ENCODE data around the gene CNTN5. TPM values are rescaled to one million over a fixed set of nuclear protein-coding genes. Genes with fewer than 3 reads are reported as not detected.

Gene CNTN5
- total and polyA plus RNA-seq, 2 experiments from 2014 or later, result not detected

- Histone ChIP-seq H3K9ac (no peak overlapping the region), H3K27ac (no peak overlapping the region), H3K9me2 (ENCODE audit: insufficient read depth) (no peaks in the 10 kb centered on the region), H3K9me3 (ENCODE audit: low read depth) (no peaks in the 10 kb centered on the region), H3K36me3 (ENCODE audit: low read depth) (no peaks in the 10 kb centered on the region), H3K79me2 (ENCODE audit: insufficient read depth) (no peaks in the 10 kb centered on the region), H3K27me3 (replicated peaks; ENCODE audit: insufficient read depth) (no peaks in the 10 kb centered on the region), H3K4me2 (ENCODE audit: unreplicated experiment) (no peak overlapping the region), H4K20me1 (ENCODE audit: insufficient read depth) (no peaks in the 10 kb centered on the region), H3K4me1 (ENCODE audit: insufficient read depth) (no peaks in the 10 kb centered on the region), H3K4me3 (no peak overlapping the region), H3F3A (ENCODE audit: insufficient read depth) (no peaks in the 10 kb centered on the region), H2AFZ (no peak overlapping the region)
- no peak for TF ChIP-seq EZH2phosphoT487 (IDR thresholded peaks at IDR 0.05; ENCODE audit: insufficient read depth, low read depth)
- no peak for TF ChIP-seq EZH2 (IDR thresholded peaks at IDR 0.05; ENCODE audit: insufficient read depth, poor library complexity, severe bottlenecking)
- in situ Hi-C loops (cut with MboI), result no loop called here
- DNase-seq, result no peak
- WGBS, 2 experiments (ENCODE audit: low coverage in 1 of 2, low lambda C conversion rate in 2 of 2, missing lambda C conversion rate in 2 of 2), result 10 to 16% methylated on average over 5 of the region's 5 CpGs
Measured at GRCh38 chr11:100297516-100297915, 1276.8 kb downstream of the CNTN5 start.

DNA sequence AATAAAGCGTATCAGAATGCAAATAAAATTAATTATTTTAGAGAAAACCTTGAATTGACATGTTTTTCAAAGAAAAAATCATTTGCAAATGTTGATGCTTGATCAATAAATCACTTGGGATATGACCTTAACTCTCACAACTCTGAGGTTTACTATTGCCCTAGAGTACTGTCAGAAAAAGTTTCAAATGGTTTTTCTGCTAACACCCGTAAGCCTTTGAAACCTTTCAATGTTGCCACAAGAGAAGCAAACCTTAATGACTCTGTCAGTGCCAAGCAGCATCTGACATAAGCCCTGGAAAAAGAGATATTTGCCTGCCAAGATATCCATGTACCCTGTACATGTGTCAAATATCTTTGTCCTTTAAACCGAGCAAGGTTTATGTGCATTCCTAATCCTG, 1282.1 kb downstream of the CNTN5 start:
- H2AFZ ChIP-seq, result no peak overlapping the region
- 5 to 8% methylated on average over 3 of the region's 3 CpGs for WGBS, 2 experiments (ENCODE audit: low coverage in 1 of 2, low lambda C conversion rate in 2 of 2, missing lambda C conversion rate in 2 of 2)
- H3K36me3 ChIP-seq (ENCODE audit: low read depth), result no peaks in the 10 kb centered on the region
- TF ChIP-seq EZH2 (IDR thresholded peaks at IDR 0.05; ENCODE audit: insufficient read depth, poor library complexity, severe bottlenecking) (no peak), EZH2phosphoT487 (IDR thresholded peaks at IDR 0.05; ENCODE audit: insufficient read depth, low read depth) (no peak)
- no peak overlapping the region for H3K4me3 ChIP-seq
- H3K79me2 ChIP-seq (ENCODE audit: insufficient read depth), result no peaks in the 10 kb centered on the region
- H3K27ac ChIP-seq, result no peak overlapping the region
- in situ Hi-C loops (cut with MboI), result no loop called here
- no peaks in the 10 kb centered on the region for H3K9me3 ChIP-seq (ENCODE audit: low read depth)
- H4K20me1 ChIP-seq (ENCODE audit: insufficient read depth), result no peaks in the 10 kb centered on the region
- H3K4me1 ChIP-seq (ENCODE audit: insufficient read depth), result no peaks in the 10 kb centered on the region
- no peak overlapping the region for H3K4me2 ChIP-seq (ENCODE audit: unreplicated experiment)
- H3F3A ChIP-seq (ENCODE audit: insufficient read depth), result no peaks in the 10 kb centered on the region
- no peaks in the 10 kb centered on the region for H3K9me2 ChIP-seq (ENCODE audit: insufficient read depth)
- H3K27me3 ChIP-seq (replicated peaks; ENCODE audit: insufficient read depth), result no peaks in the 10 kb centered on the region
- H3K9ac ChIP-seq, result no peak overlapping the region
- no peak for DNase-seq

DNA sequence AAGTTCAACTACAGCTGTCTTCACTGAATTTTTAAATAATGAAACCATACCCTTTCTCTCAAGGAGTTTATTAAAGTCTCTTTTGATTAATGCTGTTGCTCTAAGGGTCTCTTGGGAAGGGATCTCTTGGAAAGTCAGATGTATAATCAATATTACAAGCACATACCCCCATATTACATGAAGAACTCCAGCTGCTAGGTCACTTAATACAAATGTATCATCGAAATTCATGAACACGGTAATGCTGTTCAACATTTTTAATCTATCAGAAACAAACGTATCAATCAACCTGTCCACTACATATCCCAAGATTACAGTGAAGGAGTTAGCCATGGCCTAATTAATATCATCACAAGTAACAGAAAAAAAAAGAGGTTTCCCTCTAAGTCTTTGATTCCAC, 1283.1 kb downstream of the CNTN5 start:
- WGBS, 2 experiments (ENCODE audit: low coverage in 1 of 2, low lambda C conversion rate in 2 of 2, missing lambda C conversion rate in 2 of 2), result 6 to 14% methylated on average over 3 of the region's 3 CpGs
- DNase-seq, result no peak
- in situ Hi-C loops (cut with MboI), result no loop called here
- Histone ChIP-seq H4K20me1 (ENCODE audit: insufficient read depth) (no peaks in the 10 kb centered on the region), H3F3A (ENCODE audit: insufficient read depth) (no peaks in the 10 kb centered on the region), H3K79me2 (ENCODE audit: insufficient read depth) (no peaks in the 10 kb centered on the region), H3K27ac (no peak overlapping the region), H3K4me2 (ENCODE audit: unreplicated experiment) (no peak overlapping the region), H3K27me3 (replicated peaks; ENCODE audit: insufficient read depth) (no peaks in the 10 kb centered on the region), H3K9me2 (ENCODE audit: insufficient read depth) (no peaks in the 10 kb centered on the region), H3K4me1 (ENCODE audit: insufficient read depth) (no peaks in the 10 kb centered on the region), H3K9me3 (ENCODE audit: low read depth) (no peaks in the 10 kb centered on the region), H3K9ac (no peak overlapping the region), H3K4me3 (no peak overlapping the region), H3K36me3 (ENCODE audit: low read depth) (no peaks in the 10 kb centered on the region), H2AFZ (no peak overlapping the region)
- TF ChIP-seq EZH2phosphoT487 (IDR thresholded peaks at IDR 0.05; ENCODE audit: insufficient read depth, low read depth) (no peak), EZH2 (IDR thresholded peaks at IDR 0.05; ENCODE audit: insufficient read depth, poor library complexity, severe bottlenecking) (no peak)

DNA sequence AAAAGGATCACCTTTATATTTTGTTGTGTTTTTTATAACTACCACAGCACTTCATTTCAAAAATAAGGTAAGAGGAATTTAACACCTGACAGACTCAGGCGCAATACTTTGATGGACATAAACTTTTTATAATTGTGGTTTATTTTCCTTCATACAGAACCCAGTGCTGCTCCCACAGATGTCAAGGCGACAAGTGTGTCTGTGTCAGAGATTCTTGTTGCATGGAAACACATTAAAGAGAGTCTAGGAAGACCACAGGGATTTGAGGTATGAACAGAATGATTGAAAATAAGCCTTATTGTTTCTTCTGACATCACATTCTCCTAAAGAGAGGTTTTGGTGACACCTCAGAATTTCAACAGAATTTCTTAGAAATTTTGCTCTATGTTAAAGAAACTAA, 1287.5 kb downstream of the CNTN5 start:
- DNase-seq, result no peak
- no peak for TF ChIP-seq EZH2 (IDR thresholded peaks at IDR 0.05; ENCODE audit: insufficient read depth, poor library complexity, severe bottlenecking)
- TF ChIP-seq EZH2phosphoT487 (IDR thresholded peaks at IDR 0.05; ENCODE audit: insufficient read depth, low read depth), result no peak
- H3K4me3 ChIP-seq, result no peak overlapping the region
- H3K36me3 ChIP-seq (ENCODE audit: low read depth), result no peaks in the 10 kb centered on the region
- H3K9ac ChIP-seq, result no peak overlapping the region
- no peaks in the 10 kb centered on the region for H3K9me2 ChIP-seq (ENCODE audit: insufficient read depth)
- H3F3A ChIP-seq (ENCODE audit: insufficient read depth), result no peaks in the 10 kb centered on the region
- H3K27ac ChIP-seq, result no peak overlapping the region
- H2AFZ ChIP-seq, result no peak overlapping the region
- no peaks in the 10 kb centered on the region for H3K79me2 ChIP-seq (ENCODE audit: insufficient read depth)
- no peaks in the 10 kb centered on the region for H3K27me3 ChIP-seq (replicated peaks; ENCODE audit: insufficient read depth)
- H4K20me1 ChIP-seq (ENCODE audit: insufficient read depth), result no peaks in the 10 kb centered on the region
- H3K9me3 ChIP-seq (ENCODE audit: low read depth), result no peaks in the 10 kb centered on the region
- H3K4me2 ChIP-seq (ENCODE audit: unreplicated experiment), result no peak overlapping the region
- in situ Hi-C loops (cut with MboI), result no loop called here
- 21 to 31% methylated on average over 2 of the region's 2 CpGs for WGBS, 2 experiments (ENCODE audit: low coverage in 1 of 2, low lambda C conversion rate in 2 of 2, missing lambda C conversion rate in 2 of 2)
- no peaks in the 10 kb centered on the region for H3K4me1 ChIP-seq (ENCODE audit: insufficient read depth)

- no peak overlapping the region for H3K27ac ChIP-seq
- TF ChIP-seq EZH2 (IDR thresholded peaks at IDR 0.05; ENCODE audit: insufficient read depth, poor library complexity, severe bottlenecking), result no peak
- TF ChIP-seq EZH2phosphoT487 (IDR thresholded peaks at IDR 0.05; ENCODE audit: insufficient read depth, low read depth), result no peak
- no peak overlapping the region for H3K4me3 ChIP-seq
- no peak overlapping the region for H2AFZ ChIP-seq
- WGBS, 2 experiments (ENCODE audit: low coverage in 1 of 2, low lambda C conversion rate in 2 of 2, missing lambda C conversion rate in 2 of 2), result 15 to 17% methylated on average over 1 of the region's 1 CpG
- H3K9me3 ChIP-seq (ENCODE audit: low read depth), result no peaks in the 10 kb centered on the region
- no peak overlapping the region for H3K9ac ChIP-seq
- no peak for DNase-seq
- no peaks in the 10 kb centered on the region for H4K20me1 ChIP-seq (ENCODE audit: insufficient read depth)
- H3K27me3 ChIP-seq (replicated peaks; ENCODE audit: insufficient read depth), result no peaks in the 10 kb centered on the region
- in situ Hi-C loops (cut with MboI), result no loop called here
- H3K9me2 ChIP-seq (ENCODE audit: insufficient read depth), result no peaks in the 10 kb centered on the region
- no peak overlapping the region for H3K4me2 ChIP-seq (ENCODE audit: unreplicated experiment)
- no peaks in the 10 kb centered on the region for H3F3A ChIP-seq (ENCODE audit: insufficient read depth)
- no peaks in the 10 kb centered on the region for H3K79me2 ChIP-seq (ENCODE audit: insufficient read depth)
- H3K4me1 ChIP-seq (ENCODE audit: insufficient read depth), result no peaks in the 10 kb centered on the region
- no peaks in the 10 kb centered on the region for H3K36me3 ChIP-seq (ENCODE audit: low read depth)
Measured at GRCh38 chr11:100315946-100316345, 1295.2 kb downstream of the CNTN5 start.

All from GM23248 (cell line).